A673 (cell line): ENCODE measurements around the gene CNTRL. TPM values are rescaled to one million over a fixed set of nuclear protein-coding genes. Genes with fewer than 3 reads are reported as not detected.

ENCODE experiments used
- BruUV-seq: library from RNA; stranded (reverse); fragments of 400-500 nt; replicated peaks from 2 replicates; lab custom pipeline; 2021; lab: Mats Ljungman, UMichigan
- CTCF ChIA-PET: fragments of 300-600 bp; sonication (Branson Sonifier 250); formaldehyde crosslinking; loops from one replicate; lab custom pipeline; 2022; ENCODE audit warnings: antibody characterized with exemption; lab: Charles Lee
- POLR2A ChIA-PET: fragments of 300-600 bp; sonication (Branson Sonifier 250); formaldehyde crosslinking; loops from one replicate; lab custom pipeline; 2022; ENCODE audit warnings: antibody characterized with exemption; ENCODE audit not compliant: low non-redundant PET; lab: Charles Lee
- DNase-seq: peaks from one replicate; pipeline ENCODE4 v3.0.0-alpha.2; 2015; ENCODE audit warnings: low spot score
- H3K27ac ChIP-seq: fragments of 200-600 bp; sonication (generic); 2 replicates; pipeline ENCODE4 v1.5.1; 2016; ENCODE audit warnings: mixed run types, low read depth, mild to moderate bottlenecking, mixed read lengths, antibody characterized with exemption, low read length; ENCODE audit not compliant: poor library complexity, severe bottlenecking
- H3K27me3 ChIP-seq: fragments of 200-600 bp; sonication (generic); replicated peaks from 2 replicates; pipeline ENCODE4 v1.6.1; 2017; ENCODE audit warnings: mixed run types, low read depth, mild to moderate bottlenecking, mixed read lengths, antibody characterized with exemption, low read length; ENCODE audit not compliant: insufficient read depth, poor library complexity
- H3K36me3 ChIP-seq: fragments of 200-600 bp; sonication (generic); 2 replicates; pipeline ENCODE4 v1.6.1; 2016; ENCODE audit warnings: mixed run types, mild to moderate bottlenecking, mixed read lengths, antibody characterized with exemption, low read length; ENCODE audit not compliant: insufficient read depth, poor library complexity, severe bottlenecking
- H3K4me1 ChIP-seq: fragments of 200-600 bp; sonication (generic); 2 replicates; pipeline ENCODE4 v1.6.1; 2017; ENCODE audit warnings: mixed run types, mild to moderate bottlenecking, mixed read lengths, antibody characterized with exemption, low read length; ENCODE audit not compliant: insufficient read depth, poor library complexity, severe bottlenecking
- H3K4me3 ChIP-seq: fragments of 200-600 bp; sonication (generic); 2 replicates; pipeline ENCODE4 v1.5.1; 2016; ENCODE audit warnings: low read depth, mixed run types, mild to moderate bottlenecking, mixed read lengths, low read length; ENCODE audit not compliant: poor library complexity, severe bottlenecking
- H3K9me3 ChIP-seq: fragments of 200-600 bp; sonication (generic); 2 replicates; pipeline ENCODE4 v1.6.1; 2016; ENCODE audit warnings: mixed run types, low read depth, mild to moderate bottlenecking, mixed read lengths, antibody characterized with exemption, low read length; ENCODE audit not compliant: poor library complexity, severe bottlenecking
- EZH2 ChIP-seq: fragments of 200-600 bp; sonication (generic); IDR thresholded peaks from 2 replicates; pipeline ENCODE4 v1.6.1; 2017; ENCODE audit warnings: borderline replicate concordance, low read depth, mild to moderate bottlenecking, mixed read lengths, antibody characterized with exemption, low read length; ENCODE audit not compliant: poor library complexity, severe bottlenecking
- intact Hi-C: fragments of 100-400 bp; cut with micrococcal nuclease; formaldehyde crosslinking; loops from one replicate; pipeline ENCODE4 v1.10.0; 2022; ENCODE audit not compliant: unreplicated experiment
- total RNA-seq: library from RNA; stranded (reverse); gene quantifications from 2 replicates; pipeline ENCODE4 v1.2.3, GENCODE V29; 2021
- TF ChIP-seq, protein P1 (sequence below): fragments of 300-800, 200-600 bp; sonication (generic); conservative IDR thresholded peaks from 2 replicates; pipeline ENCODE4 v1.5.1; 2017; ENCODE audit warnings: low read depth, mild to moderate bottlenecking, antibody characterized with exemption, low read length, moderate library complexity, mixed read lengths

CNTRL gene
- total RNA-seq, 1 experiment from 2014 or later = 26.3 TPM

DNA sequence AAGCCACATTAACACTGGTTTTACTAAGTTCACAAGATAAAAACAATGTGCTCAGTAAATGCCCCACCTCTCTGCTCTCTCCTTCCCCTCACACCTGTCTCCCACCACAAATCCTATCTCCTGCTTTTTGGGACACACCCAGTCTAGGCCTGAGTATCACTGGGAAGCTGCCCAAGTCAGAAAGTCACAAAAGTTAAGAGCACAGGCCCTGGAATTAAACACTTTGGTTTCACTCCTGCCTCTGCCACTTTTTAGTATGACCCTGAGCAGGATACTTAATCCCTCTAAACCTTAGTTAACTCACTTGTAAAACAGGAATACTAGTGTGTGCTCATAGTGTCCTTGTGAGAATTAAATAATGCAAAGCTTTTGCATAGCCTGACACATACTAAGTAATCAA, 36.0 kb upstream of the CNTRL start:
- intact Hi-C loops = no loop called here
- Histone ChIP-seq H3K4me1 (no peaks in the 10 kb centered on the region), H3K27me3 (no peaks in the 10 kb centered on the region), H3K4me3 (no peak overlapping the region), H3K27ac (no peak overlapping the region), H3K9me3 (no peaks in the 10 kb centered on the region), H3K36me3 (no peaks in the 10 kb centered on the region)
- ChIA-PET CTCF (no interaction called here), POLR2A (no interaction called here)
- BruUV-seq = no TSS peak
- no peak for DNase-seq
- no peak for TF ChIP-seq EZH2
- TF ChIP-seq, protein P1, sequence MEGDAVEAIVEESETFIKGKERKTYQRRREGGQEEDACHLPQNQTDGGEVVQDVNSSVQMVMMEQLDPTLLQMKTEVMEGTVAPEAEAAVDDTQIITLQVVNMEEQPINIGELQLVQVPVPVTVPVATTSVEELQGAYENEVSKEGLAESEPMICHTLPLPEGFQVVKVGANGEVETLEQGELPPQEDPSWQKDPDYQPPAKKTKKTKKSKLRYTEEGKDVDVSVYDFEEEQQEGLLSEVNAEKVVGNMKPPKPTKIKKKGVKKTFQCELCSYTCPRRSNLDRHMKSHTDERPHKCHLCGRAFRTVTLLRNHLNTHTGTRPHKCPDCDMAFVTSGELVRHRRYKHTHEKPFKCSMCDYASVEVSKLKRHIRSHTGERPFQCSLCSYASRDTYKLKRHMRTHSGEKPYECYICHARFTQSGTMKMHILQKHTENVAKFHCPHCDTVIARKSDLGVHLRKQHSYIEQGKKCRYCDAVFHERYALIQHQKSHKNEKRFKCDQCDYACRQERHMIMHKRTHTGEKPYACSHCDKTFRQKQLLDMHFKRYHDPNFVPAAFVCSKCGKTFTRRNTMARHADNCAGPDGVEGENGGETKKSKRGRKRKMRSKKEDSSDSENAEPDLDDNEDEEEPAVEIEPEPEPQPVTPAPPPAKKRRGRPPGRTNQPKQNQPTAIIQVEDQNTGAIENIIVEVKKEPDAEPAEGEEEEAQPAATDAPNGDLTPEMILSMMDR = no peak

DNA sequence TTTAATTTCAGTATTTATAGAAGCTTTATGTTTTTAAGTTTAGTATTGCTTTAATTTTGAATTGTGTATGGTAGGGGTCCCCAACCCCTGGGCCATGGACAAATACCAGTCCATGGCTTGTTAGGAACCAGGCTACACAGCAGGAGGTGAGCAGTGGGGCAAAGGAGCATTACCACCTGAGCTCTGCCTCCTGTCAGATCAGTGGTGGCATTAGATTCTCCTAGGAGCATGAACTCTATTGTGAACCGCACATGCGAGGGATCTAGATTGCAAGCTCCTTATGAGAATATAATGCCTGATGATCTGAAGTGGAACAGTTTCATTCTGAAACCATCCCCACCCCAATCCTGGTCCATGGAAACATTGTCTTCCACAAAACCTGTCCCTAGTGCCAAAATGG, 26.6 kb upstream of the CNTRL start:
- TF ChIP-seq, protein P1 = no peak

DNA sequence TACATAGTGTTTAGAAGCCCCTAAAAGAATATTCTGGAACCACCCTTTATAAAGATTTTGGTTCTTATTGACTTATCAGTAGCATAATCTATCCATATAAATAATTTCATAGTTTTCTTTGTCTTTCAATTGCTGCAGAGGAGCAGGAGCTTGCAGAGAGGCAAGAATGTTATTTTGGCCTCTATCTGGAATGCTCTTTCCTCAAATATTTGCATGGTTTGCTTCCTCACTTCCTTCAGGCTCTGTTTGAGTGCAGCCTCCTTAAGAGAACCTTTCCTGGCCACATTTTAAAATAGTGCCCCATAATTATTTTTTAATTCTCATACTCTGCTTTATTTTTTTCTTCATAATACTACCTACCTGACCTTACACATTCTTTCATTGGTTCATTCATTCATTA, 26.1 kb upstream of the CNTRL start:
- Histone ChIP-seq H3K27ac (no peak overlapping the region), H3K27me3 (no peaks in the 10 kb centered on the region), H3K9me3 (no peaks in the 10 kb centered on the region), H3K4me3 (no peak overlapping the region), H3K4me1 (no peaks in the 10 kb centered on the region), H3K36me3 (no peaks in the 10 kb centered on the region)
- ChIA-PET CTCF (interaction anchor here (1.1 kb wide), 1 partner anchor 67 kb away, joined by 5 read pairs; no protein-coding TSS in a partner anchor), POLR2A (no interaction called here)
- intact Hi-C loops = no loop called here
- TF ChIP-seq, protein P1 = no peak
- no peak for TF ChIP-seq EZH2
- BruUV-seq = no TSS peak
- DNase-seq = no peak

More for the DNA sequence above, 26.6 kb upstream of the CNTRL start:
- Histone ChIP-seq H3K27ac (no peak overlapping the region), H3K4me1 (no peaks in the 10 kb centered on the region), H3K27me3 (no peaks in the 10 kb centered on the region), H3K9me3 (no peaks in the 10 kb centered on the region), H3K4me3 (no peak overlapping the region), H3K36me3 (no peaks in the 10 kb centered on the region)
- intact Hi-C loops = no loop called here
- CTCF ChIA-PET = no interaction called here
- DNase-seq = no peak
- BruUV-seq = no TSS peak
- POLR2A ChIA-PET = no interaction called here
